Prostate gland (tissue), 2 donors: Measurements from ENCODE around the gene DDX47.

Experiments
- CTCF ChIP-seq, 4 experiments: fragments of 200-600 bp in 2 of 4; fragments of 450-650 bp in 2 of 4; sonication (generic) in 2 of 4; IDR thresholded peaks; 1 replicate in 3 of 4; 2 replicates in 1 of 4; pipeline ENCODE4 v1.5.1; 2016 to 2019; ENCODE audit warnings: antibody characterized with exemption in 4 of 4, mild to moderate bottlenecking in 2 of 4, moderate library complexity in 2 of 4
- POLR2A ChIP-seq: fragments of 450-650 bp; IDR thresholded peaks from one replicate; pipeline ENCODE4 v1.6.1; 2016; ENCODE audit warnings: antibody characterized with exemption, mild to moderate bottlenecking

GRCh38 chr12:12811343-12811742 is 1.8 kb upstream of the DDX47 start:
- no peak for TF ChIP-seq POLR2A
- no peak for TF ChIP-seq CTCF (IDR thresholded peaks at IDR 0.05)
